Measurements from ENCODE around the gene LNPEP.

DNA sequence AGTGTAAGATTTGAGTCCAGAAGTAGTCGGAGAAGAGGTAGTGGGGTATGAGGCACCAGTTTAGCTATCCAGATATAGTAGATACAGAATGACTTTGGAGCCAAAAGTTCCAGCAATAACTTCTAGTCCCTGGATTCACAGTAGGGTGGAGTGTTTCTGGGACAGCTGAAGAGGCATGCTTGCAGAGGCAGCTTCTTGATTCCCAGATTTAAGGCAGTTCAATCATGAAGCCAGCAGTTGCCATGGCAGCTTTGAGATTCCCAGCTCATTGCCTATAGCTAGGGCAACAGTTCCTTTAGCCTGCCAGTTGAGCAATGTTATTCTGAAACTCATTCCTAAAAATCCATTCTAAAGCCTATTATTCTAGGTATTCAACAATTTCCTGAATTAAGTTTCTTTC, 127.4 kb downstream of the LNPEP start:
- TF ChIP-seq, protein P1, sequence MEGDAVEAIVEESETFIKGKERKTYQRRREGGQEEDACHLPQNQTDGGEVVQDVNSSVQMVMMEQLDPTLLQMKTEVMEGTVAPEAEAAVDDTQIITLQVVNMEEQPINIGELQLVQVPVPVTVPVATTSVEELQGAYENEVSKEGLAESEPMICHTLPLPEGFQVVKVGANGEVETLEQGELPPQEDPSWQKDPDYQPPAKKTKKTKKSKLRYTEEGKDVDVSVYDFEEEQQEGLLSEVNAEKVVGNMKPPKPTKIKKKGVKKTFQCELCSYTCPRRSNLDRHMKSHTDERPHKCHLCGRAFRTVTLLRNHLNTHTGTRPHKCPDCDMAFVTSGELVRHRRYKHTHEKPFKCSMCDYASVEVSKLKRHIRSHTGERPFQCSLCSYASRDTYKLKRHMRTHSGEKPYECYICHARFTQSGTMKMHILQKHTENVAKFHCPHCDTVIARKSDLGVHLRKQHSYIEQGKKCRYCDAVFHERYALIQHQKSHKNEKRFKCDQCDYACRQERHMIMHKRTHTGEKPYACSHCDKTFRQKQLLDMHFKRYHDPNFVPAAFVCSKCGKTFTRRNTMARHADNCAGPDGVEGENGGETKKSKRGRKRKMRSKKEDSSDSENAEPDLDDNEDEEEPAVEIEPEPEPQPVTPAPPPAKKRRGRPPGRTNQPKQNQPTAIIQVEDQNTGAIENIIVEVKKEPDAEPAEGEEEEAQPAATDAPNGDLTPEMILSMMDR (IDR thresholded peaks at IDR 0.05): no peak
- no peak for TF ChIP-seq EZH2 (IDR thresholded peaks at IDR 0.05; ENCODE audit: borderline replicate concordance, insufficient read depth, low read depth, low read length, poor library complexity, severe bottlenecking)

Data from B cell (primary cell).